Retinal pigment epithelial cell (primary cell): ENCODE results near the gene EXOC6B.
A peak's percentile ranks its signal among the peaks of the same experiment; 100 is the strongest.
"Not testable (repeated sequence)": the region's sequence is repeated elsewhere in the genome, so short reads cannot be mapped to it uniquely, and the experiment has no call there.

ENCODE experiments used
- DNase-seq: peaks from one replicate; pipeline ENCODE4 v3.0.0-alpha.2; 2010; ENCODE audit warnings: low read depth
- H3K4me3 ChIP-seq: 2 replicates; pipeline ENCODE4 v1.5.1; 2011; ENCODE audit warnings: mild to moderate bottlenecking, low read length, control low read depth, moderate library complexity
- CTCF ChIP-seq: conservative IDR thresholded peaks from 2 replicates; pipeline ENCODE4 v1.5.1; 2011; ENCODE audit warnings: low read depth, low read length, control low read depth, inconsistent platforms

Gene EXOC6B

GRCh38 chr2:72674982-72675915 is 150.6 kb downstream of the EXOC6B start:
- no peak for TF ChIP-seq CTCF
- no peak overlapping the region for H3K4me3 ChIP-seq
- peak; percentile 51 for DNase-seq

- DNase-seq, result no peak
- H3K4me3 ChIP-seq, result no peak overlapping the region
- TF ChIP-seq CTCF, result no peak
Measured at GRCh38 chr2:72673279-72673678, 152.6 kb downstream of the EXOC6B start.

GRCh38 chr2:72669121-72669520 is 156.7 kb downstream of the EXOC6B start:
- H3K4me3 ChIP-seq, result no peak overlapping the region
- TF ChIP-seq CTCF, result no peak
- no peak for DNase-seq

- H3K4me3 ChIP-seq, result no peak overlapping the region
- no peak for TF ChIP-seq CTCF
- DNase-seq, result no peak
Measured at GRCh38 chr2:72668647-72669046, 157.2 kb downstream of the EXOC6B start.

GRCh38 chr2:72665448-72665847 is 160.4 kb downstream of the EXOC6B start:
- TF ChIP-seq CTCF, result no peak
- DNase-seq, result no peak
- H3K4me3 ChIP-seq, result no peak overlapping the region

- no peak overlapping the region for H3K4me3 ChIP-seq
- no peak for DNase-seq
- TF ChIP-seq CTCF, result no peak
Measured at GRCh38 chr2:72661985-72662384, 163.8 kb downstream of the EXOC6B start.

GRCh38 chr2:72649810-72650209 is 176.0 kb downstream of the EXOC6B start:
- no peak for DNase-seq
- TF ChIP-seq CTCF, result no peak
- no peak overlapping the region for H3K4me3 ChIP-seq

GRCh38 chr2:72641221-72641620 is 184.6 kb downstream of the EXOC6B start:
- not testable (repeated sequence) for H3K4me3 ChIP-seq, DNase-seq
